Breast epithelium (tissue), 3 donors: ENCODE results near the gene GGT7.

Source experiments
- CTCF ChIP-seq, 3 donors: fragments of 450-650 bp; IDR thresholded peaks; one replicate each; pipeline ENCODE4 v1.5.1; 2016 to 2017; ENCODE audit warnings: antibody characterized with exemption in 3 of 3, mild to moderate bottlenecking in 3 of 3, moderate library complexity in 3 of 3
- POLR2A ChIP-seq: fragments of 450-650 bp; IDR thresholded peaks from one replicate; pipeline ENCODE4 v1.6.1; 2016; ENCODE audit warnings: antibody characterized with exemption, mild to moderate bottlenecking, moderate library complexity
- POLR2AphosphoS5 ChIP-seq, 3 donors: sonication (generic); formaldehyde crosslinking; IDR thresholded peaks; one replicate each; pipeline ENCODE4 v1.6.1; 2017; ENCODE audit warnings: antibody characterized with exemption in 3 of 3

- TF ChIP-seq POLR2AphosphoS5 (IDR thresholded peaks at IDR 0.05) (peak in 2 of 3 donors; percentile 37 to 40), CTCF (IDR thresholded peaks at IDR 0.05) (peak; percentile 38 to 61 (median 40)), POLR2A (no peak)
Measured at GRCh38 chr20:34872622-34873224, at the start of gene GGT7.
